GM21367 (cell line): Measurements from ENCODE around the gene XRCC4.

Experiments
- ATAC-seq: cut with Tn5 transposase; IDR thresholded peaks from one replicate; pipeline ENCODE4 v1.9.1; 2021; ENCODE audit not compliant: unreplicated experiment

The XRCC4 gene

GRCh38 chr5:83371726-83372125, 294.4 kb downstream of the XRCC4 start:
- no peak for ATAC-seq

- no peak for ATAC-seq
Observed at GRCh38 chr5:83374547-83374946, 297.2 kb downstream of the XRCC4 start.

GRCh38 chr5:83375049-83375745, 297.9 kb downstream of the XRCC4 start:
- no peak for ATAC-seq

GRCh38 chr5:83376461-83376860, 299.1 kb downstream of the XRCC4 start:
- no peak for ATAC-seq

GRCh38 chr5:83377131-83377865, 300.0 kb downstream of the XRCC4 start:
- ATAC-seq = no peak

- ATAC-seq = no peak
Observed at GRCh38 chr5:83378624-83379289, 301.4 kb downstream of the XRCC4 start.

- ATAC-seq = no peak
Observed at GRCh38 chr5:83385812-83386211, 308.5 kb downstream of the XRCC4 start.

- ATAC-seq = no peak
Observed at GRCh38 chr5:83387041-83387440, 309.7 kb downstream of the XRCC4 start.

GRCh38 chr5:83388608-83389007, 311.3 kb downstream of the XRCC4 start:
- ATAC-seq = no peak

- ATAC-seq = no peak
Observed at GRCh38 chr5:83392766-83393503, 315.6 kb downstream of the XRCC4 start.

GRCh38 chr5:83393504-83393866, 316.1 kb downstream of the XRCC4 start:
- no peak for ATAC-seq

GRCh38 chr5:83394190-83394589, 316.8 kb downstream of the XRCC4 start:
- ATAC-seq = no peak

- no peak for ATAC-seq
Observed at GRCh38 chr5:83396662-83397061, 319.3 kb downstream of the XRCC4 start.

GRCh38 chr5:83397658-83398057, 320.3 kb downstream of the XRCC4 start:
- no peak for ATAC-seq

GRCh38 chr5:83400241-83400640, 322.9 kb downstream of the XRCC4 start:
- no peak for ATAC-seq

- no peak for ATAC-seq
Observed at GRCh38 chr5:83400701-83401100, 323.4 kb downstream of the XRCC4 start.

- ATAC-seq = no peak
Observed at GRCh38 chr5:83401122-83401731, 323.9 kb downstream of the XRCC4 start.

- ATAC-seq = no peak
Observed at GRCh38 chr5:83401775-83402174, 324.4 kb downstream of the XRCC4 start.
